Neural cell (in vitro differentiated cells): ENCODE results near the gene NDFIP2.

Experiments
- CTCF ChIP-seq: fragments of 450-650 bp; IDR thresholded peaks from 2 replicates; pipeline ENCODE4 v1.5.1; 2014; ENCODE audit warnings: antibody characterized with exemption, mild to moderate bottlenecking, moderate library complexity; ENCODE audit not compliant: poor library complexity, severe bottlenecking
- EP300 ChIP-seq: fragments of 450-650 bp; conservative IDR thresholded peaks from 2 replicates; pipeline ENCODE4 v1.6.1; 2014; ENCODE audit warnings: antibody characterized with exemption, mild to moderate bottlenecking, moderate library complexity; ENCODE audit not compliant: poor library complexity, severe bottlenecking
- EZH2 ChIP-seq: fragments of 200-600, 300-800 bp; shearing (Covaris generic), sonication (generic); IDR thresholded peaks from 2 replicates; pipeline ENCODE4 v1.6.1; 2014; ENCODE audit warnings: antibody characterized with exemption, low read length, borderline replicate concordance, mild to moderate bottlenecking; ENCODE audit not compliant: insufficient read depth, poor library complexity, severe bottlenecking
- POLR2AphosphoS5 ChIP-seq: IDR thresholded peaks from 2 replicates; pipeline ENCODE4 v1.6.1; 2012
- RAD21 ChIP-seq: fragments of 450-650 bp; conservative IDR thresholded peaks from 2 replicates; pipeline ENCODE4 v1.6.1; 2014; ENCODE audit warnings: antibody characterized with exemption, mild to moderate bottlenecking, moderate library complexity
- SMC3 ChIP-seq: fragments of 450-650 bp; conservative IDR thresholded peaks from 2 replicates; pipeline ENCODE4 v1.6.1; 2014; ENCODE audit warnings: antibody characterized with exemption, mild to moderate bottlenecking, moderate library complexity; ENCODE audit not compliant: poor library complexity
- TAF1 ChIP-seq: IDR thresholded peaks from 2 replicates; pipeline ENCODE4 v1.6.1; 2012; ENCODE audit warnings: low read depth

- no peak for TF ChIP-seq EZH2
- TF ChIP-seq CTCF, result no peak
- TF ChIP-seq TAF1, result no peak
- TF ChIP-seq SMC3, result no peak
- no peak for TF ChIP-seq POLR2AphosphoS5
- no peak for TF ChIP-seq EP300
- TF ChIP-seq RAD21, result no peak
These were observed 51.6 kb downstream of the NDFIP2 start for GRCh38 chr13:79532576-79532975.
